Neural cell (in vitro differentiated cells): ENCODE measurements around the gene FCHSD1. TPM values are rescaled to one million over a fixed set of nuclear protein-coding genes. Genes with fewer than 3 reads are reported as not detected.

Source experiments
- H2AFZ ChIP-seq: fragments of 200-600, 300-800 bp; sonication (generic), shearing (Covaris generic); 2 replicates; pipeline ENCODE4 v1.6.0; 2014; ENCODE audit warnings: low read depth, mild to moderate bottlenecking, antibody characterized with exemption, low read length, moderate library complexity
- H3F3A ChIP-seq: fragments of 200-600 bp; shearing (Covaris generic); 2 replicates; pipeline ENCODE4 v1.6.1; 2016; ENCODE audit warnings: mild to moderate bottlenecking, moderate library complexity, mixed read lengths, antibody characterized with exemption, low read length; ENCODE audit not compliant: insufficient read depth, poor library complexity, severe bottlenecking
- H3K27ac ChIP-seq: fragments of 200-600, 300-800 bp; sonication (generic), shearing (Covaris generic); 2 replicates; pipeline ENCODE4 v1.5.1; 2014; ENCODE audit warnings: mild to moderate bottlenecking, low read length, moderate library complexity
- H3K27me3 ChIP-seq: fragments of 300-800, 200-600 bp; sonication (generic), shearing (Covaris generic); 2 replicates; pipeline ENCODE4 v1.6.0; 2014; ENCODE audit warnings: mild to moderate bottlenecking, low read depth, low read length, moderate library complexity; ENCODE audit not compliant: insufficient read depth
- H3K36me3 ChIP-seq: fragments of 300-800, 200-600 bp; sonication (generic), shearing (Covaris generic); 2 replicates; pipeline ENCODE4 v1.5.1; 2014; ENCODE audit warnings: mild to moderate bottlenecking, antibody characterized with exemption, low read length, moderate library complexity; ENCODE audit not compliant: insufficient read depth
- H3K4me2 ChIP-seq: fragments of 300-800, 200-600 bp; sonication (generic), shearing (Covaris generic); 2 replicates; pipeline ENCODE4 v1.6.0; 2014; ENCODE audit warnings: mild to moderate bottlenecking, low read length
- H3K4me3 ChIP-seq: fragments of 300-800, 200-600 bp; sonication (generic), shearing (Covaris generic); 2 replicates; pipeline ENCODE4 v1.5.1; 2014; ENCODE audit warnings: mild to moderate bottlenecking, low read length, moderate library complexity
- H3K79me2 ChIP-seq: fragments of 200-600 bp; shearing (Covaris generic); replicated peaks from 2 replicates; pipeline ENCODE4 v1.6.0; 2014; ENCODE audit warnings: mild to moderate bottlenecking, low read length, moderate library complexity; ENCODE audit not compliant: insufficient read depth
- H3K9ac ChIP-seq: fragments of 300-800, 200-600 bp; sonication (generic), shearing (Covaris generic); 2 replicates; pipeline ENCODE4 v1.6.1; 2016; ENCODE audit warnings: mild to moderate bottlenecking, low read length, mixed read lengths
- H3K9me2 ChIP-seq: fragments of 200-600 bp; shearing (Covaris generic); 2 replicates; pipeline ENCODE4 v1.6.1; 2016; ENCODE audit warnings: mild to moderate bottlenecking, low read length, mixed read lengths; ENCODE audit not compliant: insufficient read depth
- H3K9me3 ChIP-seq: fragments of 200-600, 300-800 bp; sonication (generic), shearing (Covaris generic); 2 replicates; pipeline ENCODE4 v1.6.1; 2016; ENCODE audit warnings: mild to moderate bottlenecking, mixed run types, low read length, moderate library complexity, mixed read lengths
- H4K20me1 ChIP-seq: fragments of 200-600 bp; shearing (Covaris generic); 2 replicates; pipeline ENCODE4 v1.6.1; 2016; ENCODE audit warnings: mild to moderate bottlenecking, mixed run types; ENCODE audit not compliant: insufficient read depth
- CTCF ChIP-seq: fragments of 450-650 bp; IDR thresholded peaks from 2 replicates; pipeline ENCODE4 v1.5.1; 2014; ENCODE audit warnings: antibody characterized with exemption, mild to moderate bottlenecking, moderate library complexity; ENCODE audit not compliant: poor library complexity, severe bottlenecking
- EP300 ChIP-seq: fragments of 450-650 bp; conservative IDR thresholded peaks from 2 replicates; pipeline ENCODE4 v1.6.1; 2014; ENCODE audit warnings: antibody characterized with exemption, mild to moderate bottlenecking, moderate library complexity; ENCODE audit not compliant: poor library complexity, severe bottlenecking
- EZH2 ChIP-seq: fragments of 200-600, 300-800 bp; shearing (Covaris generic), sonication (generic); IDR thresholded peaks from 2 replicates; pipeline ENCODE4 v1.6.1; 2014; ENCODE audit warnings: antibody characterized with exemption, low read length, borderline replicate concordance, mild to moderate bottlenecking; ENCODE audit not compliant: insufficient read depth, poor library complexity, severe bottlenecking
- MXI1 ChIP-seq: fragments of 450-650 bp; conservative IDR thresholded peaks from 2 replicates; pipeline ENCODE4 v1.6.1; 2014; ENCODE audit warnings: antibody characterized with exemption, mild to moderate bottlenecking; ENCODE audit not compliant: poor library complexity, severe bottlenecking
- POLR2AphosphoS5 ChIP-seq: IDR thresholded peaks from 2 replicates; pipeline ENCODE4 v1.6.1; 2012
- RAD21 ChIP-seq: fragments of 450-650 bp; conservative IDR thresholded peaks from 2 replicates; pipeline ENCODE4 v1.6.1; 2014; ENCODE audit warnings: antibody characterized with exemption, mild to moderate bottlenecking, moderate library complexity
- SMC3 ChIP-seq: fragments of 450-650 bp; conservative IDR thresholded peaks from 2 replicates; pipeline ENCODE4 v1.6.1; 2014; ENCODE audit warnings: antibody characterized with exemption, mild to moderate bottlenecking, moderate library complexity; ENCODE audit not compliant: poor library complexity
- TAF1 ChIP-seq: IDR thresholded peaks from 2 replicates; pipeline ENCODE4 v1.6.1; 2012; ENCODE audit warnings: low read depth
- polyA plus RNA-seq: library from polyadenylated mRNA; depleted of rRNA; stranded (reverse); fragments of >200 nt; gene quantifications from 2 replicates; pipeline ENCODE4 v1.2.3, GENCODE V29; 2014
- TF ChIP-seq, protein P1 (sequence below): IDR thresholded peaks from 2 replicates; pipeline ENCODE4 v1.6.1; 2012; ENCODE audit warnings: borderline replicate concordance

The FCHSD1 gene
- polyA plus RNA-seq, 1 donor from 2014 or later, result 3.9 TPM

GRCh38 chr5:141647242-141647641 is 4.0 kb downstream of the FCHSD1 start:
- Histone ChIP-seq H3K79me2 (no peaks in the 10 kb centered on the region), H3K9me3 (no peaks in the 10 kb centered on the region), H3K9me2 (no peaks in the 10 kb centered on the region), H3K27me3 (peaks cover 5% of the 10 kb centered on the region), H3F3A (no peaks in the 10 kb centered on the region), H3K27ac (no peak overlapping the region), H4K20me1 (no peaks in the 10 kb centered on the region), H2AFZ (no peak overlapping the region), H3K4me2 (no peak overlapping the region), H3K9ac (no peak overlapping the region), H3K36me3 (no peaks in the 10 kb centered on the region), H3K4me3 (no peak overlapping the region)
- TF ChIP-seq RAD21 (no peak), EZH2 (no peak), TAF1 (no peak), POLR2AphosphoS5 (no peak), SMC3 (no peak), MXI1 (no peak), CTCF (no peak), EP300 (no peak)
- TF ChIP-seq, protein P1, sequence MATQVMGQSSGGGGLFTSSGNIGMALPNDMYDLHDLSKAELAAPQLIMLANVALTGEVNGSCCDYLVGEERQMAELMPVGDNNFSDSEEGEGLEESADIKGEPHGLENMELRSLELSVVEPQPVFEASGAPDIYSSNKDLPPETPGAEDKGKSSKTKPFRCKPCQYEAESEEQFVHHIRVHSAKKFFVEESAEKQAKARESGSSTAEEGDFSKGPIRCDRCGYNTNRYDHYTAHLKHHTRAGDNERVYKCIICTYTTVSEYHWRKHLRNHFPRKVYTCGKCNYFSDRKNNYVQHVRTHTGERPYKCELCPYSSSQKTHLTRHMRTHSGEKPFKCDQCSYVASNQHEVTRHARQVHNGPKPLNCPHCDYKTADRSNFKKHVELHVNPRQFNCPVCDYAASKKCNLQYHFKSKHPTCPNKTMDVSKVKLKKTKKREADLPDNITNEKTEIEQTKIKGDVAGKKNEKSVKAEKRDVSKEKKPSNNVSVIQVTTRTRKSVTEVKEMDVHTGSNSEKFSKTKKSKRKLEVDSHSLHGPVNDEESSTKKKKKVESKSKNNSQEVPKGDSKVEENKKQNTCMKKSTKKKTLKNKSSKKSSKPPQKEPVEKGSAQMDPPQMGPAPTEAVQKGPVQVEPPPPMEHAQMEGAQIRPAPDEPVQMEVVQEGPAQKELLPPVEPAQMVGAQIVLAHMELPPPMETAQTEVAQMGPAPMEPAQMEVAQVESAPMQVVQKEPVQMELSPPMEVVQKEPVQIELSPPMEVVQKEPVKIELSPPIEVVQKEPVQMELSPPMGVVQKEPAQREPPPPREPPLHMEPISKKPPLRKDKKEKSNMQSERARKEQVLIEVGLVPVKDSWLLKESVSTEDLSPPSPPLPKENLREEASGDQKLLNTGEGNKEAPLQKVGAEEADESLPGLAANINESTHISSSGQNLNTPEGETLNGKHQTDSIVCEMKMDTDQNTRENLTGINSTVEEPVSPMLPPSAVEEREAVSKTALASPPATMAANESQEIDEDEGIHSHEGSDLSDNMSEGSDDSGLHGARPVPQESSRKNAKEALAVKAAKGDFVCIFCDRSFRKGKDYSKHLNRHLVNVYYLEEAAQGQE, result no peak

GRCh38 chr5:141646026-141646425 is 5.2 kb downstream of the FCHSD1 start:
- Histone ChIP-seq H3K79me2 (no peaks in the 10 kb centered on the region), H3K27ac (no peak overlapping the region)

More at GRCh38 chr5:141646026-141646425, 5.2 kb downstream of the FCHSD1 start:
- Histone ChIP-seq H3K36me3 (no peaks in the 10 kb centered on the region), H3K9me2 (no peaks in the 10 kb centered on the region), H2AFZ (no peak overlapping the region), H4K20me1 (no peaks in the 10 kb centered on the region), H3K4me3 (no peak overlapping the region), H3F3A (no peaks in the 10 kb centered on the region), H3K9ac (no peak overlapping the region), H3K4me2 (no peak overlapping the region), H3K9me3 (no peaks in the 10 kb centered on the region), H3K27me3 (no peaks in the 10 kb centered on the region)
- TF ChIP-seq SMC3 (no peak), CTCF (no peak), POLR2AphosphoS5 (no peak), EP300 (no peak), TAF1 (no peak), MXI1 (no peak), RAD21 (no peak), EZH2 (no peak)
- TF ChIP-seq, protein P1, result no peak
